ENCODE data around the gene KIF20A.
"Not testable (repeated sequence)": the region's sequence is repeated elsewhere in the genome, so short reads cannot be mapped to it uniquely, and the experiment has no call there.

KIF20A gene

GRCh38 chr5:138188626-138189025 lies 9.7 kb downstream of the KIF20A start:
- DNase-seq, result no peak

DNA sequence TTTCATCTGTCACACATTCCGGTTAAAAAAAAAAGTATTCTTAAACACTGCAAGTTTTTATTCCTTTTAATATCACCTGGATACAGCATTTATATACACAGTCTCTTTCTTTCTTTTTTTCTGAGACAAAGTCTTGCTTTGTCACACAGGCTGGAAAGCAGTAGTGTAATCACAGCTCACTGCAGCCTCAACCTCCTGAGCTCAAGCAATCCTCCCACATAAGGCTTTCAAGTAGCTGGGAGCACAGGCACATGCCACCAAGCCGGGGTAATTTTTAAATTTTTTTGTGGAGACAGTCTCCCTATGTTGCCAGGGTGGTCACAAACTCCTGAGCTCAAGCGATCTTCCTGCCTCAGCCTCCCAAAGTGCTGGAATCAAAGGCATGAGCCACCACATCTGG lies 13.9 kb downstream of the KIF20A start:
- DNase-seq, result no peak

DNA sequence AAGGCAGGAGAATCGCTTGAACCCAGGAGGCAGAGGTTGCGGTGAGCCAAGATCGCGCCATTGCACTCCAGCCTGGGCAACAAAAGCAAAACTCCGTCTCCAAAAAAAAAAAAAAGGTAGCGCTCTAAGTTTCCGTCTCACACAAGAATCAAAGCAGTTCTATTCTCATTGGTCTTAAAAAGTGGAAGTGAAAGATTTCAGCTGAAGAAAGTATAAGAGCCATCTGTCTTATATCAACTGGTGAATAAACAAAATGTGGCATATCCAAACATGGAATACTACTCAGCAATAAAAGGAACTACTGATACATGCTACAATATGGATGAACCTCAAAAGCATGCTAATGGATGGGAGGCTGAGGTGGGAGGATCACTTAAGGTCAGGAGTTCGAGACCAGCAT lies 14.9 kb downstream of the KIF20A start:
- DNase-seq, result not testable (repeated sequence)

DNA sequence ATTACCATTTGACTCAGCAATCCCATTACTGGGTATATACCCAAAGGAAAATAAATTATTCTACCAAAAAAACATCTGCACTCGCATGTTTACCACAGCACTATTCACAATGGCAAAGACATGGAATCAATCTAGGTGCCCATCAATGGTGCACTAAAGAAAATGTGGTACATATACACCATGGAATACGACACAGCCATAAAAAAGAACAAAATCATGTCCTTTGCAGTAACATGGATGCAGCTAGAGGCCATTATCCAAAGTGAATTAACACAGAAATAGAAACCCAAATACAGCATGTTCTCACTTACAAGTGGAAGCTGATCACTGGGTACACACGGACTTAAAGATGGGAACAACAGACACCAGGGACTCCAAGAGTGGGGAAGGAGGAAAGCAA lies 32.1 kb downstream of the KIF20A start:
- DNase-seq, result no peak

GRCh38 chr5:138212828-138213160 lies 33.9 kb downstream of the KIF20A start:
- no peak for DNase-seq

DNA sequence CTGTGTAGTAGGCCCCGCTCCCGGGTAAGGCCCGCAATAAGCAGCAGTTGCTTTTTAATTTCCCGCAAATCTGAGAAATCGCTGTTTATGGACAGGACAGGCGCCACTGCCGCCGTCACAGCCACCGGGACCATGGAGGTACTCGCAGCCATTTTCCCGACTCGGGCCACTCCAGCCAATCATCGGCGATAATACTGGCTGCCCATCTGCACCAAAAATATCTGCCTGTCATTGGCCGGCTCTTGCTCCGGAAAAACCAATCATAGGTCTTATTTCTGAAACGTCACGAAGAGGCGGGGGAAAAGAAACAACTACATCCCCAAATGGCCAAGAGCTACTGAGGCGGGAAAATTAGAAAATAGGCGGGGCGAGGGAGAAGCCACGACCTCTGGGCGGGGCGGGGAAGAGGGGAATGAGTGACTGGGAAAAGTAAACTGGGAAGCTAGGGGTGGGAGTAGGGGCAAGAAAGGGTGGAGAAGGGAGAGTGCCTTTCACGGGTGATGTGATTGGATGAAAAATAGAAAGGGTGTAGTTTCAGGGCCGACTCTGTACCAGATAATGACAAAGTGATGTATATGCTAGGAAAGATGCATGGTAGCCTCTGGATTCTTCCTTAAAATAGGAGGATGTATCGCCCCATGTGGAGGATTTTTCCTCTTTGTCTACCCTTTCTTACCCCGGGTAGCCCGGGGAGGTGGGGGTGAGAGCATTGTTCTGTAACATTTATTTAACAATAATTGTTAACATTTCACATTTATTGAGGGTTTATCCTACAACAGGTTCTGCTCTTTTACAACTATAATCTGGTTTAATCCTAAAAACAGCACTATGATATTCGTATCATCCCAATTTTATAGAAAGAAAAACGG lies 34.5 kb downstream of the KIF20A start, which contains the start of gene CDC23:
TSS of gene CDC23 (minus strand) at position 163 of the 869 bp plus-strand sequence. CDS start at position 152, 11 bp downstream.
- peak; percentile 97 for DNase-seq

- no peak for DNase-seq
Measured at GRCh38 chr5:138216799-138217198, 37.9 kb downstream of the KIF20A start.

- no peak for DNase-seq
Measured at GRCh38 chr5:138223532-138223931, 44.6 kb downstream of the KIF20A start.

DNA sequence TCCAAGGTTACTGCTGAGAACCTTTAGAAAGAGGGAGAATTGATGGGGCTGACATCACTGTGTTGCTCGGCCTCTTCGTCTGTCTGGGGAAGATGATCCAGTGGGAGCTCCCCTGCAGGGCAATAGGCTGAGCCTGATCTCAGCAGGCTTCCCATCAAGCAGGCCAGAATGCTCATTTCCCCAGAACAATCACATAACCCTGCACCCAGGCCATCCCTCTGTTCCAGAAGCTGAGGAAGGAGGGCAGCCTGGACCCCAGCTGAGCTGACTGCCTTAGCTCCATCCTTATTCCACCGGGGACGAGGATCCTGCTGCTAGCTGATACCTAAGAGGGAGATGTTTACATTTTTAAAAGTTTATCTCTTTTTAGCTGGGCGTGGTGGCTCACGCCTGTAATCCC lies 45.8 kb downstream of the KIF20A start:
- DNase-seq, result no peak

DNA sequence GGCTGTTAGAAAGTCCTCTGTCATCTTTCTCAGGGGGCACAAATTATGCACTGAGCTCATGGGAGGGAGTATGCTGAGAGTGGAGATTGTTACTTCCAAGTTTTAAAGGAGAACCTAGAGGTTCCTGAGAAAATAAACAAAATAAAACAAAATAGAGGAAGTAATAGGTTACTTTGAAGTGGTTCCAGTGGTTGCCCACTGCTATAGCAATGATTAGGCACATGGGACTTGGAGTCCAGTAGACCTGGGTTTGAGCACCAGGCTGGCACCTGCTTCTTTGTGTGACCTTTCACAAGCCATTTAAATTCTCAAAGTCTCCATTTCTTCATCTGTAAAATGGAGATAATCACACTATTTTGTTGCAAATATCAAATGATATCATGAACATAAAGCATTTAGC lies 48.0 kb downstream of the KIF20A start:
- no peak for DNase-seq

DNA sequence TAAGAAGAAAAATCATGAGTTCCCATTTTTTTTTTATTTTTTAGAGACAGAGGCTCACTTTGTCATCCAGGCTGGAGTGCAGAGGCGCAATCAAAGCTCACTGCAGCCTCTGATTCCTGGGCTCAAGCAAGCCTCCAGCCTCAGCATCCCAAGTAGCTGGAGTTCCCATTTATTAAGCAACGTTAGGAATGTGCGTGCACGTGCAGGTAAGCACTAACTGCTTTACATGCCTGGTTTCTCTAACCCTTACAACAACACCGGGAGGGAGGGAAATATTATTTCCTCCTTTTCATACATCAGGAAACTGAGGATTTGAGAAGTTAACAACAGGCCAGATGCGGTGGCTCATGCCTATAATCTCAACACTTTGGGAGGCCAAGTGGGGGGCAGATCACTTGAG lies 50.5 kb downstream of the KIF20A start:
- DNase-seq, result no peak

GRCh38 chr5:138230261-138230660 lies 51.3 kb downstream of the KIF20A start:
- no peak for DNase-seq

DNA sequence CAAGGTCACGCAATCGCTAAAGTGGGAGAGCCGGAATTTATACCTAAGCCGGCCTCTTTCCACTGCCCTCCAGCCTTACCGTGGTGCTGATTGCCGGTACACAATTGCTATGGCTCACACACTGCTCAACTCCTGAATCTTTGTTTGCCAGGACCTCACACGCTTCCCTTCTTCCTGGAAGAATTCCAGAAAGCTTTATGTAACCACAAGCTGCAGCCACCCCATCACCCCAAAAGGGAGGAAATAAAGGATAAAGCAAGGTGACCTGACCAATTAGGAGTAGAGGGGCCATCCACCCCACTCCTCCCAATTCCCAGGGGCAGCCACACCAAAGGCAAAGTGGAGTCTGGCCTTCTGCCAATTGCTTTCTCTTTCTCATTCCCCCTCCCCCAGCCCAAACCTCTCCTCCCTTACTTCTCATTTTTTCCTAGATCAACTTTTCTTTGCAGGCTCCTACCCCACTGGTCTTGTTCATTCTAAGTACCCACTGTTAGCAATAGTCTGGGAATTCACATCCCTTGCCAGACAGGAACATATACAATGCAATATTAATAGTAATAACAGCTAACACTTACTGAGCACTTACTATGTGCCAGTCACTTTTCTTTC lies 52.2 kb downstream of the KIF20A start:
- no peak for DNase-seq

DNA sequence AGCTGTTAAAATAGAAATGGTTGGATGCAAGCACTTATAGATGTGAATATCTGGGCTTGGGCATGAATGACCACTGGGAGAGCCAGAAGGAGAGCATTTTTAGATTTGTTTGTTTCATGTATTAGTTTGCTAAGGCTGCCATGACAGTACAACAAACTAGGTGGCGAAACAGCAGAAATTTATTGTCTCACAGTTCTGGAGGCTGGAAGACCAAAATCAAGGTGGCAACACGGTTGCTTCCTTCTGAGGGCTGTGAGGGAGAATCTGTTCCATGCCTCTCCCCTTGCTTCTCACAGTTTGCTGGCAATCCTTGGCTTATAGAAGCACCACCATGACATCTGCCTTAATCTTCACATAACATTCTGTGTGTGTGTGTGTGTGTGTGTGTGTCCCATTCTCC lies 54.4 kb downstream of the KIF20A start:
- no peak for DNase-seq

- no peak for DNase-seq
Measured at GRCh38 chr5:138234651-138235050, 55.7 kb downstream of the KIF20A start.

Measured in CD4-positive, alpha-beta T cell treated with Interleukin-17A for 1 hour (primary cell).